Vagina (tissue), 2 donors: ENCODE data around the gene RNASET2. TPM values are rescaled to one million over a fixed set of nuclear protein-coding genes. Genes with fewer than 3 reads are reported as not detected.

ENCODE experiments used
- DNase-seq, 2 donors: peaks; one replicate each; pipeline ENCODE4 v3.0.0-alpha.2; 2017; ENCODE audit errors: extremely low spot score in 2 of 2
- H3K27ac ChIP-seq: fragments of 200-600 bp; sonication (generic); one replicate; pipeline ENCODE4 v1.5.1; 2019
- H3K27me3 ChIP-seq: fragments of 200-600 bp; sonication (generic); one replicate; pipeline ENCODE4 v1.5.1; 2019
- H3K36me3 ChIP-seq, 2 donors: fragments of 200-600 bp; sonication (generic); one replicate each; pipeline ENCODE4 v1.5.1; 2017 to 2019
- H3K4me1 ChIP-seq: fragments of 200-600 bp; sonication (generic); one replicate; pipeline ENCODE4 v1.5.1; 2019
- H3K4me3 ChIP-seq, 2 donors: fragments of 200-600 bp; sonication (generic); 1 replicate in 1 of 2; 2 replicates in 1 of 2; pipeline ENCODE4 v1.5.1; 2016 to 2019
- H3K9me3 ChIP-seq: fragments of 200-600 bp; sonication (generic); one replicate; pipeline ENCODE4 v1.5.1; 2019
- CTCF ChIP-seq, 3 experiments: fragments of 450-650 bp in 2 of 3; fragments of 200-600 bp in 1 of 3; sonication (generic) in 1 of 3; IDR thresholded peaks; one replicate each; pipeline ENCODE4 v1.5.1; 2017 to 2019; ENCODE audit warnings: antibody characterized with exemption in 3 of 3, mild to moderate bottlenecking in 2 of 3, moderate library complexity in 2 of 3
- POLR2A ChIP-seq, 2 donors: fragments of 450-650 bp; IDR thresholded peaks; one replicate each; pipeline ENCODE4 v1.6.1; 2017; ENCODE audit warnings: antibody characterized with exemption in 2 of 2, mild to moderate bottlenecking in 2 of 2, moderate library complexity in 2 of 2
- POLR2AphosphoS5 ChIP-seq, 2 donors: sonication (generic); formaldehyde crosslinking; IDR thresholded peaks; one replicate each; pipeline ENCODE4 v1.9.0; 2017; ENCODE audit warnings: antibody characterized with exemption in 2 of 2, mild to moderate bottlenecking in 2 of 2, low read depth in 1 of 2; ENCODE audit not compliant: insufficient read depth in 1 of 2
- intact Hi-C: fragments of 100-400 bp; cut with DNase I; formaldehyde crosslinking; loops from one replicate; pipeline ENCODE4 v1.15.1; 2023
- total RNA-seq: library from RNA; depleted of rRNA; stranded (reverse); fragments of >200 nt; gene quantifications from one replicate; pipeline ENCODE4 v1.2.3, GENCODE V29; 2016

RNASET2 gene
- total RNA-seq, 1 donor from 2014 or later, result 31.4 TPM

GRCh38 chr6:166932116-166932515 is 24.2 kb downstream of the RNASET2 start:
- no peaks in the 10 kb centered on the region for H3K27me3 ChIP-seq
- no peaks in the 10 kb centered on the region for H3K4me1 ChIP-seq
- no peak overlapping the region for H3K27ac ChIP-seq
- intact Hi-C loops, result no loop called here
- no peak for TF ChIP-seq POLR2AphosphoS5 (IDR thresholded peaks at IDR 0.05; ENCODE audit: insufficient read depth in 1 of 2, low read depth in 1 of 2)
- TF ChIP-seq POLR2A (IDR thresholded peaks at IDR 0.05), result no peak
- TF ChIP-seq CTCF (IDR thresholded peaks at IDR 0.05), result no peak
- no peak overlapping the region for H3K4me3 ChIP-seq
- peak; percentile 52 to 71 for DNase-seq
- H3K9me3 ChIP-seq, result no peaks in the 10 kb centered on the region
- H3K36me3 ChIP-seq, result peaks cover 0 to 33% of the 10 kb centered on the region in 2 donors

DNA sequence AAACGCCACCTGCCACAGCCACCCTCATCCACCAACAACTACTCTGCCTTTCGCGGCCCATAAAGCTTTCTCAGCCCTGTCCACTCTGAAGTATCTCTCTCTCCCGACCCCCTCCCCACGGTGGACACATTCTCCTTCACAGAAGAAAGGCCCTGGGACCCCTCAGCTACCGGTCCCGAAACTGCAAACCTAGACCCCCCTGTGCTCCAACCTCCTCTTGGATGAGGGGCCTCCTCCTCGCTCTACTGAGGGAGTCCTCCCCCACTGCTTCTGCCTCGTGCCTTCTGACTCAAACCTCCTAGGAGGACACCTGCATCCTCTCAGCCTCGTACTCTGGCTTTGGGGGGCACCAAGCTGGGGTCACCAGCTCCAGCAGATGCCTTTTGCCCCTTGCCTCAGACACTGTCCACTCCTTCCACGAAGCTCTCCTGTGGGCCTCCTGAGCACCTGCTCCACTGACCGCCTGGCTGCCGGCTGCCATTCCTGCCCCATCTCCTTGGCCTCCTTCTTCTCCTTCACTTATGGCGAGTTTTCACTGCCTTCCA is 24.9 kb downstream of the RNASET2 start:
- Histone ChIP-seq H3K27ac (no peak overlapping the region), H3K4me3 (no peak overlapping the region), H3K27me3 (no peaks in the 10 kb centered on the region), H3K9me3 (no peaks in the 10 kb centered on the region), H3K4me1 (no peaks in the 10 kb centered on the region), H3K36me3 (peaks cover 0 to 27% of the 10 kb centered on the region in 2 donors)
- intact Hi-C loops, result no loop called here
- TF ChIP-seq POLR2A (IDR thresholded peaks at IDR 0.05) (no peak), POLR2AphosphoS5 (IDR thresholded peaks at IDR 0.05; ENCODE audit: insufficient read depth in 1 of 2, low read depth in 1 of 2) (no peak), CTCF (IDR thresholded peaks at IDR 0.05) (no peak)
- DNase-seq, result peak; percentile 72 to 79

DNA sequence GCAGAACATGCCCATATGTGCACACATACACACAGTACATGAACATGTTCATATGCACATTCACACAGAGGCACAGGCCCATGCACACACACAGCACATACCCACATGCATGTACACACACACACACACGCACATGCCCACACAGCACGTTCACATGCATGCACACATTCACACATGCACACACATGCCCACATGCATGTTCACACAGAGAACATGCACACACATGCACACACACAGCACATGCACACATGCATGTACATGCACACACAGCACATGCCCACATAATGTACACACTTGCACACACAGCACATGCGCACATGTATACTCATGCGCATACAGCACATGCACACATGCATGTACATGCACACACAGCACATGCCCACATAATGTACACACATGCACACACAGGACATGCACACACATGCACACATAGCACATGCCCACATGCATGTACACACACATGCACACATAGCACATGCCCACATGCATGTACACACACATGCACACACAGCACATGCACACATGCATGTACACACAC is 25.9 kb downstream of the RNASET2 start:
- TF ChIP-seq CTCF (IDR thresholded peaks at IDR 0.05) (no peak), POLR2A (IDR thresholded peaks at IDR 0.05) (no peak), POLR2AphosphoS5 (IDR thresholded peaks at IDR 0.05; ENCODE audit: insufficient read depth in 1 of 2, low read depth in 1 of 2) (no peak)
- intact Hi-C loops, result no loop called here
- DNase-seq, result peak; percentile 47 to 74
- Histone ChIP-seq H3K9me3 (no peaks in the 10 kb centered on the region), H3K36me3 (peaks cover 0 to 20% of the 10 kb centered on the region in 2 donors), H3K4me3 (no peak overlapping the region), H3K27me3 (no peaks in the 10 kb centered on the region), H3K4me1 (no peaks in the 10 kb centered on the region), H3K27ac (no peak overlapping the region)

DNA sequence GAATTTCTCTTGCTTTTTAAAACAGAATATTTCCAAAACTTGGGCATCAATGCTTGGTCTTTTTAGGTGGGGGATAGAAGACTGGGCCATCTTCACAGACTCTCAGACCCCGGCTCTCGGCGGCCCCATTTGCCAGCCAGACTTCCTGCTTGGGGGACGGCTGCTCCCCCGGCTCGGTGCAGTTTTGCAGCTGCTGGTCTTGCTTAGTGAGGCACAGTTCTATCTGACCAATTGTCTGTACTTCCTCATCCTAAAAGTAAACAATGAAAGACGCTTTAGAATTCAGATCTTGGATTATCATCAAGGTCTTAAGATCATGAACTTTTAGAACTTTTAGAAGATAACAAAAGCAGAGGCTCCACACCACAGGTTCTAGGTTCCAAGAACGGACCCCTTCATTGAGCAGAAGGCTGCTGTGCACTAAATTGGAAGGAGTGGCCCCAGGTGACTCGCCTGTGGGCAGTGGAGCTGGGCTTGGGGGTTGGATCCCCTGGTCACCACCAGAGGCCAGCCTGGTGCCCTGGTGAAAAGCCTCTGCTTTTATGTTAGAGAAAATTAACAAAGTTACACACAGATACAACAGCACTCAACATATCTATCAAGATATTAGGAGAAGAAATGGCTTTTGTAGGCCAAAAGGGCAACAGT is 26.7 kb downstream of the RNASET2 start:
- intact Hi-C loops, result no loop called here
- TF ChIP-seq POLR2AphosphoS5 (IDR thresholded peaks at IDR 0.05; ENCODE audit: insufficient read depth in 1 of 2, low read depth in 1 of 2), result no peak
- no peak for TF ChIP-seq CTCF (IDR thresholded peaks at IDR 0.05)
- no peak for TF ChIP-seq POLR2A (IDR thresholded peaks at IDR 0.05)

More for the DNA sequence above, 26.7 kb downstream of the RNASET2 start:
- H3K27me3 ChIP-seq, result no peaks in the 10 kb centered on the region
- no peaks in the 10 kb centered on the region for H3K9me3 ChIP-seq
- peaks cover 0 to 15% of the 10 kb centered on the region in 2 donors for H3K36me3 ChIP-seq
- DNase-seq, result peak; percentile 12 to 22
- no peak overlapping the region for H3K4me3 ChIP-seq
- H3K27ac ChIP-seq, result no peak overlapping the region
- H3K4me1 ChIP-seq, result no peaks in the 10 kb centered on the region
